Astrocyte (in vitro differentiated cells and primary cell): Measurements from ENCODE around the gene C12orf56. TPM values are rescaled to one million over a fixed set of nuclear protein-coding genes. Genes with fewer than 3 reads are reported as not detected.
"Not testable (repeated sequence)": the region's sequence is repeated elsewhere in the genome, so short reads cannot be mapped to it uniquely, and the experiment has no call there.

Experiments
- DNase-seq: peaks from one replicate; pipeline ENCODE4 v3.0.0-alpha.2; 2010; ENCODE audit warnings: low read depth
- FAIRE-seq: peaks from 2 replicates; lab custom pipeline; 2011; peaks lifted over from hg19 to GRCh38; lab: Jason Lieb, UNC
- H2AFZ ChIP-seq: 2 replicates; pipeline ENCODE4 v1.6.0; 2012; ENCODE audit warnings: low read depth, low read length, inconsistent platforms
- H3K27ac ChIP-seq: 2 replicates; pipeline ENCODE4 v1.5.1; 2011; ENCODE audit warnings: low read depth, low read length, inconsistent platforms
- H3K27me3 ChIP-seq: 2 replicates; pipeline ENCODE4 v1.6.0; 2011; ENCODE audit warnings: low read length, inconsistent platforms; ENCODE audit not compliant: insufficient read depth
- H3K36me3 ChIP-seq: 2 replicates; pipeline ENCODE4 v1.5.1; 2011; ENCODE audit warnings: low read length, inconsistent platforms; ENCODE audit not compliant: insufficient read depth
- H3K4me1 ChIP-seq: 2 replicates; pipeline ENCODE4 v1.5.1; 2011; ENCODE audit warnings: low read length, inconsistent platforms; ENCODE audit not compliant: insufficient read depth
- H3K4me2 ChIP-seq: 2 replicates; pipeline ENCODE4 v1.6.0; 2012; ENCODE audit warnings: low read length, inconsistent platforms
- H3K4me3 ChIP-seq: 2 replicates; pipeline ENCODE4 v1.5.1; 2011; ENCODE audit warnings: low read depth, mild to moderate bottlenecking, low read length, inconsistent platforms; ENCODE audit not compliant: insufficient read depth
- H3K79me2 ChIP-seq: 2 replicates; pipeline ENCODE4 v1.6.0; 2012; ENCODE audit warnings: mild to moderate bottlenecking, low read length, inconsistent platforms; ENCODE audit not compliant: insufficient read depth
- H3K9ac ChIP-seq: 2 replicates; pipeline ENCODE4 v1.6.0; 2012; ENCODE audit warnings: mild to moderate bottlenecking, low read length, inconsistent platforms
- H3K9me3 ChIP-seq: 2 replicates; pipeline ENCODE4 v1.5.1; 2012; ENCODE audit warnings: low read depth, mild to moderate bottlenecking, low read length, inconsistent platforms; ENCODE audit not compliant: insufficient read depth
- H4K20me1 ChIP-seq: 2 replicates; pipeline ENCODE4 v1.6.0; 2012; ENCODE audit warnings: low read length, inconsistent platforms; ENCODE audit not compliant: insufficient read depth
- H3K27ac Mint-ChIP-seq: one replicate; pipeline ENCODE4 v1.8.0; 2021; ENCODE audit warnings: mild to moderate bottlenecking, mixed read lengths; ENCODE audit not compliant: unreplicated experiment
- H3K27me3 Mint-ChIP-seq: one replicate; pipeline ENCODE4 v1.8.0; 2021; ENCODE audit warnings: low read depth, mixed read lengths; ENCODE audit not compliant: unreplicated experiment
- H3K36me3 Mint-ChIP-seq: one replicate; pipeline ENCODE4 v1.8.0; 2021; ENCODE audit warnings: low read depth, mixed read lengths; ENCODE audit not compliant: unreplicated experiment
- H3K4me1 Mint-ChIP-seq: one replicate; pipeline ENCODE4 v1.8.0; 2021; ENCODE audit warnings: low read depth, mixed read lengths; ENCODE audit not compliant: unreplicated experiment
- H3K4me3 Mint-ChIP-seq: one replicate; pipeline ENCODE4 v1.8.0; 2021; ENCODE audit warnings: mild to moderate bottlenecking, moderate library complexity, mixed read lengths; ENCODE audit not compliant: unreplicated experiment
- H3K9me3 Mint-ChIP-seq: one replicate; pipeline ENCODE4 v1.8.0; 2021; ENCODE audit warnings: mild to moderate bottlenecking, mixed read lengths; ENCODE audit not compliant: unreplicated experiment
- EZH2 ChIP-seq: IDR thresholded peaks from 2 replicates; pipeline ENCODE4 v1.6.1; 2012; ENCODE audit warnings: mild to moderate bottlenecking, low read length, inconsistent platforms; ENCODE audit not compliant: insufficient read depth
- total RNA-seq: library from RNA; stranded (reverse); gene quantifications from 2 replicates; pipeline ENCODE4 v1.2.1, GENCODE V29; 2021
- TF ChIP-seq, protein P1 (sequence below): IDR thresholded peaks from 2 replicates; pipeline ENCODE4 v1.5.1; 2011; ENCODE audit warnings: low read depth, mild to moderate bottlenecking, inconsistent platforms, low read length, moderate library complexity; ENCODE audit not compliant: insufficient read depth

The C12orf56 gene
- total RNA-seq, 1 donor from 2014 or later, result not detected

DNA sequence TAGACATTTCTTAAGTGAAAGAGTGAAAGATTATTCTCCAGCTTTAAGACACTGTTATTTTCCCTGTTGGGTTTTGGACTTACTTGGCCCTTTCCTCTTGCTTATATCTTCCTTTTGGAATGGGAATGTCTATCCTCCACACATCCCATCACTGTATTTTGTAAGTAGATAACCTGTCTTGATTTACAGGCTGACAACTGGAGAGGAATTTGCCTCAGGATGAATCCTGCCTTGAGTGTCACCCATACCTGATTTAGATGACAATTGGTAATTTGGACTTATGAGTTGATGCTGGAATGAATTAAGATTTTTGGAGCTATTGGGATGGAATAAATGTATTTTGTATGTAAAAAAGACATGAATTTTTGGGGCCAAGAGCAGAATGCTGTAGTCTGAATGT lies 94.3 kb downstream of the C12orf56 start:
- Histone ChIP-seq H3K36me3 (no peaks in the 10 kb centered on the region), H3K79me2 (no peaks in the 10 kb centered on the region), H4K20me1 (no peaks in the 10 kb centered on the region), H3K27me3 (no peaks in the 10 kb centered on the region), H3K9me3 (no peaks in the 10 kb centered on the region), H3K9ac (no peak overlapping the region), H3K4me2 (no peak overlapping the region), H3K4me3 (no peak overlapping the region), H3K4me1 (no peaks in the 10 kb centered on the region), H2AFZ (no peak overlapping the region), H3K27ac (no peak overlapping the region)
- no peaks in the 10 kb centered on the region for H3K36me3 Mint-ChIP-seq
- H3K27ac Mint-ChIP-seq, result no peak overlapping the region
- DNase-seq, result no peak
- peaks cover 2% of the 10 kb centered on the region for H3K27me3 Mint-ChIP-seq
- H3K4me1 Mint-ChIP-seq, result no peaks in the 10 kb centered on the region
- TF ChIP-seq EZH2, result no peak
- TF ChIP-seq, protein P1, sequence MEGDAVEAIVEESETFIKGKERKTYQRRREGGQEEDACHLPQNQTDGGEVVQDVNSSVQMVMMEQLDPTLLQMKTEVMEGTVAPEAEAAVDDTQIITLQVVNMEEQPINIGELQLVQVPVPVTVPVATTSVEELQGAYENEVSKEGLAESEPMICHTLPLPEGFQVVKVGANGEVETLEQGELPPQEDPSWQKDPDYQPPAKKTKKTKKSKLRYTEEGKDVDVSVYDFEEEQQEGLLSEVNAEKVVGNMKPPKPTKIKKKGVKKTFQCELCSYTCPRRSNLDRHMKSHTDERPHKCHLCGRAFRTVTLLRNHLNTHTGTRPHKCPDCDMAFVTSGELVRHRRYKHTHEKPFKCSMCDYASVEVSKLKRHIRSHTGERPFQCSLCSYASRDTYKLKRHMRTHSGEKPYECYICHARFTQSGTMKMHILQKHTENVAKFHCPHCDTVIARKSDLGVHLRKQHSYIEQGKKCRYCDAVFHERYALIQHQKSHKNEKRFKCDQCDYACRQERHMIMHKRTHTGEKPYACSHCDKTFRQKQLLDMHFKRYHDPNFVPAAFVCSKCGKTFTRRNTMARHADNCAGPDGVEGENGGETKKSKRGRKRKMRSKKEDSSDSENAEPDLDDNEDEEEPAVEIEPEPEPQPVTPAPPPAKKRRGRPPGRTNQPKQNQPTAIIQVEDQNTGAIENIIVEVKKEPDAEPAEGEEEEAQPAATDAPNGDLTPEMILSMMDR, result no peak
- FAIRE-seq, result no peak
- no peak overlapping the region for H3K4me3 Mint-ChIP-seq
- peaks cover 7% of the 10 kb centered on the region for H3K9me3 Mint-ChIP-seq

- Histone ChIP-seq H3K4me2 (no peak overlapping the region), H4K20me1 (no peaks in the 10 kb centered on the region), H3K4me3 (no peak overlapping the region), H3K27me3 (no peaks in the 10 kb centered on the region), H3K27ac (no peak overlapping the region), H3K79me2 (no peaks in the 10 kb centered on the region), H3K9me3 (no peaks in the 10 kb centered on the region), H3K4me1 (no peaks in the 10 kb centered on the region), H2AFZ (no peak overlapping the region), H3K9ac (no peak overlapping the region), H3K36me3 (no peaks in the 10 kb centered on the region)
- no peak for DNase-seq
- H3K4me1 Mint-ChIP-seq, result no peaks in the 10 kb centered on the region
- no peak overlapping the region for H3K27ac Mint-ChIP-seq
- H3K9me3 Mint-ChIP-seq, result no peaks in the 10 kb centered on the region
- FAIRE-seq, result peak; percentile 17
- no peak overlapping the region for H3K4me3 Mint-ChIP-seq
- peaks cover 2% of the 10 kb centered on the region for H3K27me3 Mint-ChIP-seq
- TF ChIP-seq, protein P1, result no peak
- no peak for TF ChIP-seq EZH2
- H3K36me3 Mint-ChIP-seq, result no peaks in the 10 kb centered on the region
These were observed 96.7 kb downstream of the C12orf56 start for GRCh38 chr12:64293654-64294364.

DNA sequence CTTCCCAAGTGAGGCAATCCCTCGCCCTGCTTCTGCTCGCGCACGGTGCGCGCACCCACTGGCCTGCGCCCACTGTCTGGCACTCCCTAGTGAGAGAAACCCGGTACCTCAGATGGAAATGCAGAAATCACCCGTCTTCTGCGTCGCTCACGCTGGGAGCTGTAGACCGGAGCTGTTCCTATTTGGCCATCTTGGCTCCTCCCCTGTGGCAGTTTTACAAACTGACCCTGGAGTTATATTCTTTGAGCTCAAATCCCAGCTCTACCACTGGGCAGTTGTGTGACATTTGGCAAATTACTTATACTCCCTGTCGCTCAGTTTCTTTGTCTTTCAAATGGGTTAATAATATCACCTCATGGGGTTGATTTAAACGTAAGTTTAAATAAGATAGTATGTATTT lies 97.4 kb downstream of the C12orf56 start:
- not testable (repeated sequence) for H3K9ac ChIP-seq, H3K36me3 ChIP-seq, H3K4me1 Mint-ChIP-seq, H3K36me3 Mint-ChIP-seq, H3K4me1 ChIP-seq, DNase-seq, H3K79me2 ChIP-seq, H3K27me3 ChIP-seq, H3K4me3 Mint-ChIP-seq, H3K27ac ChIP-seq, H3K9me3 ChIP-seq, H4K20me1 ChIP-seq, H3K27ac Mint-ChIP-seq, H2AFZ ChIP-seq, H3K9me3 Mint-ChIP-seq, H3K4me3 ChIP-seq, H3K4me2 ChIP-seq, FAIRE-seq, H3K27me3 Mint-ChIP-seq
